ENCODE data around the gene TEAD3.
A peak's percentile ranks its signal among the peaks of the same experiment; 100 is the strongest.

The TEAD3 gene

GRCh38 chr6:35473850-35474130 lies 23.1 kb downstream of the TEAD3 start:
- no peak for DNase-seq

GRCh38 chr6:35473075-35473849 lies 23.6 kb downstream of the TEAD3 start:
- no peak for DNase-seq

DNA sequence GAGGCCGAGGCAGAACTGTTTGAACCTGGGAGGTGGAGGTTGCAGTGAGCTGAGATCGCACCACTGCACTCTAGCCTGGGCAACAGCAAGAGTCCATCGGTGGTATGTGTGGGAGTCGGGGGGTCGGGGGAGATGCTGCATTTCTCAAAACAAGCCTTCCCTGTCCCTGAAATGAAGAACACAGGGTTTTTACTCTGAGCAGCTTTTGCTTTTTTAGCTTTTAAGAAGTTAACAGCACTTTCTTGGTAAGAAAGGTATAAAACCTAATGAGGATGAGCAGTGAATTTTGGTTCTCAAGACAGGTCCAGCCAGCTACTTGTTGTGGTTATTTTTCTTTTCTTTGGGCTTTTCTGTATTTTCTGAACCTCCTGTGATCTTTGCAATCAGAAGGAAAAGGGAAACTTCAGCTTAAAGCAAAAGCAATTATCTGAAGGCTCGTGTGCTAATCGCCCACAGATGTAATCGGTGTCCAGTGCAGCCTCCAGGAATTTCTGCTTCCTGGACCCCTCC lies 25.0 kb downstream of the TEAD3 start:
- no peak for DNase-seq

- no peak for DNase-seq
Measured at GRCh38 chr6:35470663-35471120, 26.2 kb downstream of the TEAD3 start.

DNA sequence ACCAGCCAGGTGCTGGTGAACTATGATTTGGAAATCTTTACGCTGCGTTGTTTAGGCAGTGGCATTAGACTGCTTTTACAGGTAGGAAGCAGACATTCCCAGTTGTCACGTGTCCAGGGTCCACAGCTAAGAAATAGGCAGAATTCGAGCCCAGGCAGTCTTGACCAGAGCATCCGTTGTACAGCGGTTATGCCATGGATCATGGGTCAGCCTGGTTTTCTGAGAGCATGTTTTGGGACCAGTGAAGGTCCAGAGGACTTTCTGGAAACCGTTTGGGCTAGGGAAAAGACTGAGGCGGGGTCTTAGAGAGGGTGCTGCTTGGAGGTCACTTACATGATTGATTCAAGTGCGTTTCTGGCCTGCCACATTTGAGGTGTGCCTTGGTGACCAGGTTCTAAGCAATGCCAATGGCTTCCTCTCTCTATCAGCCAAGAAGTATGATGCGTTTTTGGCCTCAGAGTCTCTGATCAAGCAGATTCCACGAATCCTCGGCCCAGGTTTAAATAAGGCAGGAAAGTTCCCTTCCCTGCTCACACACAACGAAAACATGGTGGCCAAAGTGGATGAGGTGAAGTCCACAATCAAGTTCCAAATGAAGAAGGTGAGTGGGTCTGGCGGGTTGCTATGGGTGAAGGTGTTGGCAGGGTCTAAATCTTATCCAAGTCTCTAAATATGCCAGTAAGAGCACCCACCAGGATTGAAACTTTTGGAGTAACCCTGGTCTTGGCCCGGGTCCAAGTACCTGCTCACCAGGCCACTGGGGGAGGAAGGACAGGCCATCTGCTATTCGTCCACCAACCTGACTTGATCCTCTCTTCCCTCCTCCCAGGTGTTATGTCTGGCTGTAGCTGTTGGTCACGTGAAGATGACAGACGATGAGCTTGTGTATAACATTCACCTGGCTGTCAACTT lies 26.9 kb downstream of the TEAD3 start:
- DNase-seq, result no peak

- no peak for DNase-seq
Measured at GRCh38 chr6:35468980-35469750, 27.7 kb downstream of the TEAD3 start.

DNA sequence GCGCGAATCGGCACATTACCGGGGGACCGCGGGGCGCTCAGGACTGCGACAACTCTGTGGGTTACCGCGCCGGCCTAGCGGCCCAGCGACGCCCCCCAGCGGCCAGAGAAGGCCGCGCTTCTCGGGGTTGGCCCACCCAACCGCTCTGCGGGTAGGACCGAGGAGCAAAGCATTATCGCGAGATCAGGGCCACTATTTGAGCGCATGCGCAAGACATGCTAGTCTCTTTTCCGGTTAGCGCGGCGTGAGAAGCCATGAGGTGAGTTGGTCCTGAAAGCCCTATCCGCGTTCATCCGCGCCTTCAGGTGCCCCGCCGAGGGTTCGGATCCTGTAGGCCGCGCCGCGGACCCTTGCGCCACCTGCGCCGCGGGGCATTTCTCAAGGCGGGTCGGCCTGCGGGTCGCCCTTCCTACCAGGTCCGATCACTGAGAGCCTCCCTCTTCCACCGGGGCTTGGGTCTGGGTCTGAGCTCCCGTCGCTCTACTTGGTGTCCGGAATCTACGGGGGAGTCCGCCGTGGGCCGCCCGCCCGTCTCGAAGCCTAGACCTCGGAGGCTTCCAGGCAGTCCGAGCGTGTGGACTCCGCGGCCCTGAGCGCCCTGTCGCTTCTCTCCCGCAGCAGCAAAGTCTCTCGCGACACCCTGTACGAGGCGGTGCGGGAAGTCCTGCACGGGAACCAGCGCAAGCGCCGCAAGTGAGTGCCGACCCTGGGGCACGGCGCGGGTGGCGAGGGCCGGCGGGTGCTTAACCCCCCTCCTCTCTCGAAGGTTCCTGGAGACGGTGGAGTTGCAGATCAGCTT lies 28.5 kb downstream of the TEAD3 start, which contains the start of gene RPL10A:
TSS of gene RPL10A (plus strand) at position 221 of the 799 bp plus-strand sequence. CDS start at position 255, 34 bp downstream.
- peak; percentile 93 for DNase-seq

DNA sequence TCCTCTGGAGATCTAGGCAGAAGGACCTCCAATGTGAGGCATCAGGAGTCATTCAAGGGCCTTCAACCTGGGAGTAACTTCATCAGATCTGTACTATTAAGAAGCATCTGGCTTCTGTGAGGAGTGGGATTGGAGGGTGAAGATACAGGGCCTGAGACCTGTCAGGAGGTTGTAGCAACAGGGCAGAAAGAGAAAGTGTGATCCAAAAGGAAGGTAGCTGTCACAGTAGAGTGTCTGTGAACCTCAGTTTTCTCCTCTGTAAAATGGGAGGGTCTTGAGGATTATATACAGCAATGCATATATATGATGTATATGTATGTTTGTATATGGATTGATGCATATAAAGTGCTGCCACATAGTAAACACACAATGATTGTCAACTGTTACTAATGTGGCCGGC lies 31.2 kb downstream of the TEAD3 start:
- no peak for DNase-seq

DNA sequence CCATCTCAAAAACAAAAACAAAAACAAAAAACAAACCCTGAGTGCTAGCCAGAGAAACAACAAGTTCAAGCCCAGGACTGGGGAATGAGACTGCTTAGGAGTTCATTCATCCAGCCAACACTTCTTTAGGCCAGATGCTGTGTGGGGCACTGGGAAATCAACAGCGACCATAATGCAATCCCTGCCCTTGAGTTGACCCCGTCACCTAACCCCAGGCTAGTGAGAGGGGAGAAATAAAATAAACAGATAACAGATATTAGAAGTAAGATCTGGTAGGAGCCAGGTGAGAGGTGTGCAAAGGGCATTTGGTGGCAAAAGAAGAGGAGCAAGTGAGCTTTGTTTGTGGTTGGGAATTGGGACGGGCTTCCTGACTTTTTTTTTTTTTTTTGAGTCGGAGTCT lies 33.6 kb downstream of the TEAD3 start:
- no peak for DNase-seq

DNA sequence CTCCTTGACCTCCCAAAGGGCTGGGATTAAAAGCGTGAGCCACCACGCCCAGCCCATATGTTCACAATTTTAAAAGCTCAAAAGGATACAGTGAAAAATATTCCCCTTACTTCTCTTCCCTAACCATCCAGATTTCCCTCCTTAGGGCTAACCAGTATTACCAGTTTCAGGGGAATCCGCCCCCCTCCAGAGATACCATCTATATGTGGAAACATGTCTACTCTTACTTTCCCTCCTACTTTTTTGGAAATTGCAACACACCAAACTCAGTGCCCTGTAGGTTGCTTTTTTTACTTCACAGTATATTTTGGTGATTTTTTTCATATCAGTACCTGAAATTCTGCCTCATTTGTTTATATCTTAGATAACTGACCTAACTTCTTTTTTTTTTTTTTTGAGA lies 35.6 kb downstream of the TEAD3 start:
- DNase-seq, result no peak

GRCh38 chr6:35457907-35458306 lies 39.0 kb downstream of the TEAD3 start:
- no peak for DNase-seq

GRCh38 chr6:35454391-35455110 lies 42.3 kb downstream of the TEAD3 start:
- no peak for DNase-seq

DNA sequence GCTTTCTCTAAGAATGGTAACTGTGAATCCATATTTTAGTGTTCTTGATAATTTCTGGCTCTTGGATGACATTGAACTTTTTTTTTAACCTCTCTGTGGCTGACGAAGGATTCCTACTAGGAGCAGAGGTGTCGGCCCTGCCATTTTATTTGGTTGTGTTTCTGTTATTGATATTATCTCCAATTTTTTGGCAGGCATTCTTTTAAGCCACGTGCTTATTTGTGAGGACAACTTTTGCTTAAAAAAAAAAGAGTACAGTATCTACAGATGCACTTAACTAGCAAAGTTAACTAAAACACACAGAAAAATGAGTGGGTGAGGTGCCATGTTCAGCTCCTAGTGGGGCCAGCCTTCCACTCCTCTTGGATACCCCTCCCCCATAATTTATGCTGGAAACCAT lies 43.6 kb downstream of the TEAD3 start:
- DNase-seq, result no peak

DNA sequence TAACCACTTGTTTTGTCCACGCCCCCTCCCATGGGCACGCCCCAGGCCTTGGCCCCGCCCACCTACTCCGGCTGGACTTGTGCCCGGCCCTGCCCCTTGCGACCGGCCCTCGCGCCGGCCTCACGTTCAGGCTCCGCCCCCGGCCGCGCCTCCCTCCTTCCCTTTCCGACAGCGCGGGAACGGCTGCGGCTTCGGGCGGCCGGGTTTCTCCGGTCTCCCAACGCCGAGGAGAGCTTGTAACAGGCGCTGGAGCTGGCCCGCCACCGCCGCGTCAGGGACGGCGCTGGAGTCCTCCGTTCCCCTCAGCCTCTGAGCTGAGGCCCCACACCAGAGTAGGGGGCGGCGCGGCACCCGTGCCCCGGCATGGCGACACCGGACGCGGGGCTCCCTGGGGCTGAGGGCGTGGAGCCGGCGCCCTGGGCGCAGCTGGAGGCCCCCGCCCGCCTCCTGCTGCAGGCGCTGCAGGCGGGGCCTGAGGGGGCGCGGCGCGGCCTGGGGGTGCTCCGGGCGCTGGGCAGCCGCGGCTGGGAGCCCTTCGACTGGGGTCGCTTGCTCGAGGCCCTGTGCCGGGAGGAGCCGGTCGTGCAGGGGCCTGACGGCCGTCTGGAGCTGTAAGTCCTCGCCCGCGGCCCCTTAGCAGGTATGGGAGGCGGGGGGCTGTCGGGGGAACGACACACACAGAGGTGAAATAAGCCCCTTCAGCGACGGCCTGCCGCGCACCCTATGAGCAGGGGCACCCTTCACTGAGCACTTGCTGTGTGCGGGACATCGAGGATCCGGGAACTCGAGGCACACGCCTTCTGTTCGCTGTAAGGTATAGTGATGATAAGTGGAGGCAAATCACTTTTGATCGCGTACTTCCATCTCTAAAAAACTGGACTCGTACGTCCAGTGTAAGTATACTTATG lies 44.4 kb downstream of the TEAD3 start, which contains the start of gene FANCE:
TSS of gene FANCE (plus strand) at position 156 of the 908 bp plus-strand sequence. CDS start at position 364, 208 bp downstream.
- peak; percentile 75 for DNase-seq

DNA sequence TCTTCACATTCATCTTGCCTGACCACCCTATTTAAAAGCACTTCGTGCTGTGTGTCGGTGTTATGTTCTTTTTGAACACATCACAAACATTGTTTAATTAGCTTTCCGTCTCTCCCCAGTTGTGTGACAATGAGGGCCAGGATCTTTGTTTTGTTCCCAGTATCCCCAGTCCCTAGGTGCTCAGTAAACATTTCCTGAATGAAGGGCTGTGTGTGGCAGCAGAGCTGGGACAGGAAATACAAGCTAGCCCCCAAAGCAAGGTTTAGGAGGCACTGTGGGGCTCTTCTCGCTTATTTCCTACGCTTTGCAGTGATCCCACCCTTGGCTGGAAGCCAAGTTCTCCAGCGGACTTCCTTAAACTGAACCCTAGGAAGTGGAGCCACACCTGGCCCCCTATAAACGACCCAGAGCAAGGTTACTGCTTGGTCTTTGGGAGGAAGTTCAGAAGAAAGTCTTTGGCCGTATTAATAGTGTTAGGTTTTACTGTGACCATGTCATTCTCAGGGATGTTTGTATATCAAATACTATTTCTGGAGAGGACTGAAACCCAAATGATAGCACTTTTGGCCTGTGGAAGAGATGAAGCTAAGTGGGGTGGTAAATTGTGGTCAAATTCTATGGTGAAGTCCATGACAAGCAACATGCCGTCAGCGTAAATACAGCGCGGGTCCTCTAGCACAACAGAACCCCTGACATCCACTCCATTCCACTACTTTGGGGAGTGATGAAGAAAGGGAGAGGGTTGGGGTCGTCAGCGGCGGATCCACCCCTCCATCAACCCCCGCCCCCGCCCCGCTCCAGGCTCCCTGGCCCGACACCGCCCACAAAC lies 45.3 kb downstream of the TEAD3 start:
- DNase-seq, result no peak

- peak; percentile 47 for DNase-seq
Measured at GRCh38 chr6:35449287-35449881, 47.5 kb downstream of the TEAD3 start.

GRCh38 chr6:35448191-35448590 lies 48.7 kb downstream of the TEAD3 start:
- DNase-seq, result no peak

- DNase-seq, result no peak
Measured at GRCh38 chr6:35445691-35446090, 51.2 kb downstream of the TEAD3 start.
